Heart right ventricle (tissue), 16 donors: Measurements from ENCODE around the gene MTA2. TPM values are rescaled to one million over a fixed set of nuclear protein-coding genes. Genes with fewer than 3 reads are reported as not detected.

Experiments
- ATAC-seq, 8 donors: fragments of 200-7000 bp; cut with Tn5 transposase; one replicate each; pipeline ENCODE4 v1.9.1; 2020; ENCODE audit warnings: mild to moderate bottlenecking in 8 of 8, moderate library complexity in 8 of 8, moderate number of reproducible peaks in 1 of 8
- DNase-seq, 2 donors: peaks; one replicate each; pipeline ENCODE4 v3.0.0-alpha.2; 2020
- H3K27ac ChIP-seq, 10 donors: fragments of 200-600 bp; sonication (generic) in 2 of 10; one replicate each; pipeline versions ENCODE4 v1.5.0 to v1.8.0; 2020 to 2022; ENCODE audit warnings: mild to moderate bottlenecking in 3 of 10
- H3K27me3 ChIP-seq, 7 donors: fragments of 200-600 bp; one replicate each; pipeline ENCODE4 v1.8.0; 2021 to 2022; ENCODE audit warnings: mild to moderate bottlenecking in 2 of 7
- H3K36me3 ChIP-seq, 9 donors: fragments of 200-600 bp; sonication (generic) in 1 of 9; one replicate each; pipeline versions ENCODE4 v1.5.0 to v1.8.0; 2020 to 2022; ENCODE audit warnings: mild to moderate bottlenecking in 2 of 9
- H3K4me1 ChIP-seq, 9 donors: fragments of 200-600 bp; sonication (generic) in 1 of 9; one replicate each; pipeline versions ENCODE4 v1.5.0 to v1.8.0; 2020 to 2022; ENCODE audit warnings: mild to moderate bottlenecking in 4 of 9
- H3K4me3 ChIP-seq, 10 donors: fragments of 200-600 bp; sonication (generic) in 2 of 10; one replicate each; pipeline versions ENCODE4 v1.5.0 to v1.8.0; 2020 to 2022; ENCODE audit warnings: mild to moderate bottlenecking in 7 of 10, moderate library complexity in 2 of 10
- H3K9me3 ChIP-seq, 11 donors: fragments of 200-600 bp in 10 of 11; sonication (generic) in 2 of 11; one replicate each; pipeline versions ENCODE4 v1.5.0 to v1.8.0; 2013 to 2022; ENCODE audit warnings: mild to moderate bottlenecking in 2 of 11, control low read depth in 1 of 11, moderate library complexity in 1 of 11
- WGBS, 2 donors: extraction: QIAGEN DNeasy Blood & Tissue Kit; methylation state at CpG; one replicate each; pipeline ENCODE4 v1.1.7; 2013; ENCODE audit warnings: inconsistent platforms in 1 of 2; 5-methylcytosine and 5-hydroxymethylcytosine counted together
- intact Hi-C, 10 donors: fragments of 100-400 bp; cut with DNase I; formaldehyde crosslinking; loops; one replicate each; pipeline versions ENCODE4 v1.11.1 to v1.14.2; 2022
- polyA plus RNA-seq, 2 donors: library from polyadenylated mRNA; stranded (reverse); fragments of 200-250 nt; gene quantifications; one replicate each; pipeline ENCODE4 v1.2.3, GENCODE V29; 2013
- total RNA-seq, 10 donors: library from RNA; stranded (reverse); fragmentation: NEBNext Ultra II Directional in 3 of 10; extraction: Animal tissue kit (Norgen Biotek cat#: 25700) in 3 of 10; gene quantifications; one replicate each; pipeline versions ENCODE4 v1.2.1 to v1.2.4, GENCODE V29; 2021 to 2023
- TF ChIP-seq, protein P1 (sequence below), 9 donors: fragments of 200-600 bp; sonication (generic) in 2 of 9; IDR thresholded peaks; one replicate each; pipeline versions ENCODE4 v1.5.0 to v1.8.0; 2021 to 2022; ENCODE audit warnings: antibody characterized with exemption in 9 of 9, mild to moderate bottlenecking in 5 of 9, moderate library complexity in 1 of 9
- donor health status: Arrhythmogenic right ventricular cardiomyopathy.
- donor health status: ischemic (EF 13 %, LVEDD 7.1; RV severe dilation, severe dysfunction).
- donor health status: healthy with polysubstance abuse.
- donor health status: DM: no; HTN: yes; CAD: no.
- donor health status: DM: no; HTN: no; CAD: no.
- donor health status: ischemic (EF 25% LVEDD 6.9; RV normal size, moderate dysfunction).
- donor health status: ischemic (EF 25% LVEDD 5.7; RV mildly dilated, moderate dysfunction).
- donor health status: healthy.
- donor health status: DM: yes; HTN: yes; CAD: no.
- donor health status: Ischemic cardiomyopathy.
- donor health status: ischemic (EF 35%, LVEDD 5.7; RV mildly dilated, moderate dysfunction).
- donor health status: nonischemic (EF 11% LVEDD 7.7; RV severe dilation, severe dysfunction).
- donor health status: DM: yes; HTN: yes; CAD: no.
- donor health status: PGD.
- donor health status: ischemic (EF 29% LVEDD 5.4; RV normal size, mild dysfunction).
- donor health status: nonischemic (EF 23%, LVEDD 6.1; RV moderate dilation, normal function).

The MTA2 gene
- total and polyA plus RNA-seq, 12 donors, result 22.1 to 45.3 (median 29.8) TPM

DNA sequence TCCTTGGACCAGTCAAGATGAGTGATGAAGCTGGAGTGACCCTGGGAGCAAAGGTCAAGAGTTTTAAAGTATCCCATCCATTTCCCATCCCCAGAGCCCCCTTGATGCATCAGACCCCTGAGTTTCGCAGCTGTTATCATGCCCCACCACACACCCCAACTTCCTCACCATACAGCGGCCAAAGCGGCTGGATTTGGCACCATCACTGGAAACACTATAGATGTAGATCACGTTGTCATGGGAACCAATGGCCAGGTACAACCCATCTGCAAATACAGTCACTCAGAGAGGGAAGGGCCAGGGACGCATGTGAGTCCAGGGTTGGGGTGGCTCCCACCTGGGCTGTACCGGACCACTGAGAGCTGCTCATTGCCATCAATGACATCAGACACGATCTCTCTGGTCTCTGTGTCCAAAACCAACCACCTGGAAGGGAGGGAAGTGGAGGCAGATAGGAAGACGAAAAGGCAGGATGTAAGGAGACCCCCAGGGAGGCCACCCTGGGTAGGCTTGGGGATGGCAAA is 2.2 kb upstream of the MTA2 start:
- TF ChIP-seq, protein P1, sequence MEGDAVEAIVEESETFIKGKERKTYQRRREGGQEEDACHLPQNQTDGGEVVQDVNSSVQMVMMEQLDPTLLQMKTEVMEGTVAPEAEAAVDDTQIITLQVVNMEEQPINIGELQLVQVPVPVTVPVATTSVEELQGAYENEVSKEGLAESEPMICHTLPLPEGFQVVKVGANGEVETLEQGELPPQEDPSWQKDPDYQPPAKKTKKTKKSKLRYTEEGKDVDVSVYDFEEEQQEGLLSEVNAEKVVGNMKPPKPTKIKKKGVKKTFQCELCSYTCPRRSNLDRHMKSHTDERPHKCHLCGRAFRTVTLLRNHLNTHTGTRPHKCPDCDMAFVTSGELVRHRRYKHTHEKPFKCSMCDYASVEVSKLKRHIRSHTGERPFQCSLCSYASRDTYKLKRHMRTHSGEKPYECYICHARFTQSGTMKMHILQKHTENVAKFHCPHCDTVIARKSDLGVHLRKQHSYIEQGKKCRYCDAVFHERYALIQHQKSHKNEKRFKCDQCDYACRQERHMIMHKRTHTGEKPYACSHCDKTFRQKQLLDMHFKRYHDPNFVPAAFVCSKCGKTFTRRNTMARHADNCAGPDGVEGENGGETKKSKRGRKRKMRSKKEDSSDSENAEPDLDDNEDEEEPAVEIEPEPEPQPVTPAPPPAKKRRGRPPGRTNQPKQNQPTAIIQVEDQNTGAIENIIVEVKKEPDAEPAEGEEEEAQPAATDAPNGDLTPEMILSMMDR (IDR thresholded peaks at IDR 0.05), result no peak
- intact Hi-C loops, result loop anchor here in 2 of 10 donors (5.0 to 10.0 kb wide), 2 partner anchors 63 to 231 kb away; partner anchors contain the start of genes C11orf98 (in 1 of the 2), CSKMT (in 1 of the 2), STX5 (in 1 of the 2) and TEX54 (in 1 of the 2)
- no peak for ATAC-seq
- no peak overlapping the region for H3K27ac ChIP-seq
- peaks cover 17 to 47% (median 34%) of the 10 kb centered on the region in 9 donors for H3K4me1 ChIP-seq
- H3K9me3 ChIP-seq, result no peaks in the 10 kb centered on the region
- DNase-seq, result no peak
- H3K36me3 ChIP-seq, result peaks cover 0 to 58% (median 8%) of the 10 kb centered on the region in 9 donors
- WGBS, 2 donors, result 92 to 97% methylated on average over 8 of the region's 8 CpGs
- H3K27me3 ChIP-seq, result no peaks in the 10 kb centered on the region
- H3K4me3 ChIP-seq, result no peak overlapping the region

- H3K27ac ChIP-seq, result peak overlapping the region in 9 of 10 donors; percentile 84 to 99 (median 97)
- 55% methylated on average over 13 of the region's 13 CpGs for WGBS, 2 donors
- peaks cover 17 to 49% (median 41%) of the 10 kb centered on the region in 9 donors for H3K4me1 ChIP-seq
- peak overlapping the region in 8 of 10 donors; percentile 73 to 100 (median 95) for H3K4me3 ChIP-seq
- H3K36me3 ChIP-seq, result peaks cover 0 to 58% (median 9%) of the 10 kb centered on the region in 9 donors
- TF ChIP-seq, protein P1 (IDR thresholded peaks at IDR 0.05), result no peak
- no peaks in the 10 kb centered on the region for H3K9me3 ChIP-seq
- intact Hi-C loops, result loop anchor here in 2 of 10 donors (5.0 to 10.0 kb wide), 2 partner anchors 64 to 232 kb away; partner anchors contain the start of genes C11orf98 (in 1 of the 2), CSKMT (in 1 of the 2), STX5 (in 1 of the 2) and TEX54 (in 1 of the 2)
- ATAC-seq (no peak), DNase-seq (no peak)
- H3K27me3 ChIP-seq, result no peaks in the 10 kb centered on the region
These were observed 1.4 kb upstream of the MTA2 start for GRCh38 chr11:62603072-62603408.

GRCh38 chr11:62602141-62603071 is 741 bp upstream of the MTA2 start:
- Histone ChIP-seq H3K4me1 (peaks cover 17 to 46% (median 43%) of the 10 kb centered on the region in 9 donors), H3K27ac (peak overlapping the region; percentile 51 to 99 (median 97)), H3K27me3 (no peaks in the 10 kb centered on the region), H3K9me3 (no peaks in the 10 kb centered on the region), H3K4me3 (peak overlapping the region; percentile 34 to 100 (median 95)), H3K36me3 (peaks cover 0 to 60% (median 16%) of the 10 kb centered on the region in 9 donors)
- TF ChIP-seq, protein P1 (IDR thresholded peaks at IDR 0.05), result peak in 6 of 9 donors; percentile 7 to 51 (median 29)
- intact Hi-C loops, result loop anchor here in 2 of 10 donors (5.0 to 10.0 kb wide), 2 partner anchors 65 to 232 kb away; partner anchors contain the start of genes C11orf98 (in 1 of the 2), CSKMT (in 1 of the 2), STX5 (in 1 of the 2) and TEX54 (in 1 of the 2)
- ATAC-seq (peak; percentile 22 to 77 (median 57)), DNase-seq (peak; percentile 65 to 75)
- WGBS, 2 donors, result 5 to 10% methylated on average over 91 to 96 of the region's 96 CpGs

DNA sequence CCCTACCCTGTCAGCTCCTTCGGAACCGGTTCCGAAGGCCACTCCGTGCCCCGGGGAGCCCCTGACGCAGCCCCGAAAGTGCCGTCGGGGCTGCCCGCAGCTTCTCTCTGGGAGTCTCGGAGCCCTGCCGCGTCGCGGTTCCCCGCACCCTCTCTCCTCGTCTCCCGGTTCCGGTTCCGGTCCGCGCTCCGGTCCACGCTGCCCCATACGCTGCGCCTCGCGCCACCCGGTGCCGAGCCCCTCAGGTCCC is 618 bp downstream of the MTA2 start:
- peak overlapping the region; percentile 84 to 99 (median 97) for H3K27ac ChIP-seq
- H3K27me3 ChIP-seq, result no peaks in the 10 kb centered on the region
- H3K9me3 ChIP-seq, result no peaks in the 10 kb centered on the region
- intact Hi-C loops, result loop anchor here in 2 of 10 donors (1.0 to 10.0 kb wide), 3 partner anchors 11 to 234 kb away; partner anchors contain the start of genes C11orf98 (in 1 of the 2), CSKMT (in 1 of the 2), EML3 (in 1 of the 2) and STX5 (in 1 of the 2)
- ATAC-seq (peak; percentile 5 to 60 (median 27)), DNase-seq (peak; percentile 57 to 69)
- 0 to 2% methylated on average over 30 of the region's 30 CpGs for WGBS, 2 donors
- TF ChIP-seq, protein P1 (IDR thresholded peaks at IDR 0.05), result no peak
- H3K36me3 ChIP-seq, result peaks cover 0 to 60% (median 25%) of the 10 kb centered on the region in 9 donors
- H3K4me1 ChIP-seq, result peaks cover 17 to 48% (median 43%) of the 10 kb centered on the region in 9 donors
- H3K4me3 ChIP-seq, result peak overlapping the region; percentile 33 to 100 (median 95)
